ENCODE results near the gene ELK4. TPM values are rescaled to one million over a fixed set of nuclear protein-coding genes. Genes with fewer than 3 reads are reported as not detected.

Gene ELK4
- total and polyA plus RNA-seq, 2 donors (not counting 3 experiments of a cell fraction or from before 2014, with no cell fraction given), result 8.7 to 107 TPM

- CTCF ChIA-PET, result interaction anchor here (1.0 to 17.5 kb wide), 6 partner anchors 8 to 307 kb away, joined by 3 to 908 read pairs (median 11); no protein-coding TSS in a partner anchor
- intact Hi-C loops (cut with micrococcal nuclease) (no loop called here), dilution Hi-C loops (cut with MboI; ENCODE audit: extremely low pct_ligation_motif_present, low sequenced_read_pairs) (no loop called here)
- peaks cover 6% of the 10 kb centered on the region for H3K79me2 ChIP-seq (ENCODE audit: control insufficient read depth, insufficient read depth, low read length)
- H4K20me1 ChIP-seq (replicated peaks; ENCODE audit: control insufficient read depth, extremely low read depth, insufficient read depth, low read length), result no peaks in the 10 kb centered on the region
- H3K9me1 ChIP-seq (replicated peaks; ENCODE audit: control insufficient read depth, extremely low read depth, insufficient read depth, low read length), result no peaks in the 10 kb centered on the region
- BruUV-seq (replicated peaks), result no TSS peak
- H3K9ac ChIP-seq (replicated peaks; ENCODE audit: extremely low read depth, insufficient read depth, low read length), result no peak overlapping the region
- no peak overlapping the region for H3K27ac ChIP-seq (ENCODE audit: insufficient read depth, low read depth, low read length)
- H3K4me3 ChIP-seq (replicated peaks in 1 of 3; ENCODE audit: insufficient read depth in 1 of 3, low read depth in 1 of 3, low read length in 3 of 3), result no peak overlapping the region
- FAIRE-seq (no peak), DNase-seq (ENCODE audit: low read depth, low spot score) (no peak)
- H3K36me3 ChIP-seq (ENCODE audit: control insufficient read depth in 2 of 2, extremely low read depth in 1 of 2, insufficient read depth in 2 of 2, low read length in 2 of 2), result no peaks in the 10 kb centered on the region
- no peaks in the 10 kb centered on the region for H3K27me3 ChIP-seq (ENCODE audit: control insufficient read depth in 2 of 2, insufficient read depth in 2 of 2, low read length in 2 of 2)
- peaks cover 24% of the 10 kb centered on the region for H3K4me1 ChIP-seq (ENCODE audit: control insufficient read depth, extremely low read depth, insufficient read depth, low read length)
- POLR2A ChIA-PET, result no interaction called here
- TF ChIP-seq CTCF (IDR thresholded peaks at IDR 0.05; ENCODE audit: extremely low read depth in 1 of 2, insufficient read depth in 1 of 2, low read depth in 1 of 2, low read length in 2 of 2), result no peak
- no peak for TF ChIP-seq EZH2 (IDR thresholded peaks at IDR 0.05; ENCODE audit: borderline replicate concordance, low read depth, low read length, severe bottlenecking)
- no peak for TF ChIP-seq GATA2 (IDR thresholded peaks at IDR 0.05; ENCODE audit: insufficient read depth, insufficient read length, low read depth, low read length)
- no peak for TF ChIP-seq MAX (IDR thresholded peaks at IDR 0.05; ENCODE audit: insufficient read depth, insufficient read length)
- TF ChIP-seq JUN (IDR thresholded peaks at IDR 0.05; ENCODE audit: borderline replicate concordance, insufficient read depth, insufficient read length, low read depth), result no peak
- no peak overlapping the region for H3K4me2 ChIP-seq (ENCODE audit: insufficient read depth, low read length)
- no peak overlapping the region for H2AFZ ChIP-seq (ENCODE audit: low read depth, low read length)
- H3K9me3 ChIP-seq (replicated peaks; ENCODE audit: control insufficient read depth, insufficient read depth, low read length), result no peaks in the 10 kb centered on the region
Observed at GRCh38 chr1:205670150-205670446, 38.3 kb upstream of the ELK4 start.
